ENCODE measurements around the gene LSM10. TPM values are rescaled to one million over a fixed set of nuclear protein-coding genes. Genes with fewer than 3 reads are reported as not detected.

The LSM10 gene
- total RNA-seq, 1 donor from 2014 or later = 45.7 TPM

- Mint-ChIP-seq H3K27me3 (ENCODE audit: low read depth) (no peaks in the 10 kb centered on the region), H3K4me3 (ENCODE audit: unreplicated experiment) (peak overlapping the region; percentile 96), H3K27ac (ENCODE audit: unreplicated experiment) (peak overlapping the region; percentile 100), H3K4me1 (ENCODE audit: low read depth) (peaks cover 31% of the 10 kb centered on the region), H3K9me3 (ENCODE audit: low read depth) (no peaks in the 10 kb centered on the region), H3K36me3 (ENCODE audit: low read depth) (peaks cover 13% of the 10 kb centered on the region)
- DNase-seq (ENCODE audit: low spot score) = no peak
- no peak for TF ChIP-seq CTCF (IDR thresholded peaks at IDR 0.05)
Measured at GRCh38 chr1:36396359-36396758, 1.3 kb downstream of the LSM10 start.

GRCh38 chr1:36393686-36394085 is 4.0 kb downstream of the LSM10 start:
- Mint-ChIP-seq H3K36me3 (ENCODE audit: low read depth) (peaks cover 21% of the 10 kb centered on the region), H3K4me1 (ENCODE audit: low read depth) (peaks cover 35% of the 10 kb centered on the region), H3K27me3 (ENCODE audit: low read depth) (no peaks in the 10 kb centered on the region), H3K27ac (ENCODE audit: unreplicated experiment) (no peak overlapping the region), H3K9me3 (ENCODE audit: low read depth) (no peaks in the 10 kb centered on the region), H3K4me3 (ENCODE audit: unreplicated experiment) (no peak overlapping the region)
- DNase-seq (ENCODE audit: low spot score) = no peak
- no peak for TF ChIP-seq CTCF (IDR thresholded peaks at IDR 0.05)

DNA sequence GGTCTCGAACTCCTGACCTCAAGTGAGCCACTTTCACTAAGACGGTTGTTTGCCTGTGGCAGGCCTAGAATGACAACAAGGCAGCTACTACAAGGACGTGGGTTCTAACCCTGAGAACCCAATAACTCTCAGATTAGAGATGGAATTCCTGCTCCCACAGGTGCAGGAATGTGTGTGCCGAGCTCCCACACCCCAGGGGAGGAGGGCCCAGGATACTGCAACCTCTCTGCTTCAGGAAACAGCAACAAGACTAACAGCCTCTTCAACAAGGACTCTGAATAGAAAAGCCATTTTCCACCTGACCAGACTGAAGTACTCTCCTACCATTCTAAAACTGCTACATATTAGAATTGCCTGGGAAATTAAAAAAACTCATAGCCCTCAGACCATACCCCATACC is 4.9 kb downstream of the LSM10 start:
- no peak for DNase-seq (ENCODE audit: low spot score)
- H3K9me3 Mint-ChIP-seq (ENCODE audit: low read depth) = no peaks in the 10 kb centered on the region
- no peak overlapping the region for H3K4me3 Mint-ChIP-seq (ENCODE audit: unreplicated experiment)
- H3K4me1 Mint-ChIP-seq (ENCODE audit: low read depth) = peaks cover 33% of the 10 kb centered on the region
- H3K27ac Mint-ChIP-seq (ENCODE audit: unreplicated experiment) = no peak overlapping the region
- H3K36me3 Mint-ChIP-seq (ENCODE audit: low read depth) = peaks cover 21% of the 10 kb centered on the region
- no peaks in the 10 kb centered on the region for H3K27me3 Mint-ChIP-seq (ENCODE audit: low read depth)
- no peak for TF ChIP-seq CTCF (IDR thresholded peaks at IDR 0.05)

- H3K36me3 Mint-ChIP-seq (ENCODE audit: low read depth) = peaks cover 21% of the 10 kb centered on the region
- H3K27ac Mint-ChIP-seq (ENCODE audit: unreplicated experiment) = peak overlapping the region; percentile 62
- no peak for DNase-seq (ENCODE audit: low spot score)
- H3K9me3 Mint-ChIP-seq (ENCODE audit: low read depth) = no peaks in the 10 kb centered on the region
- TF ChIP-seq CTCF (IDR thresholded peaks at IDR 0.05) = no peak
- H3K4me3 Mint-ChIP-seq (ENCODE audit: unreplicated experiment) = no peak overlapping the region
- no peaks in the 10 kb centered on the region for H3K27me3 Mint-ChIP-seq (ENCODE audit: low read depth)
- H3K4me1 Mint-ChIP-seq (ENCODE audit: low read depth) = peaks cover 36% of the 10 kb centered on the region
Measured at GRCh38 chr1:36391271-36391670, 6.4 kb downstream of the LSM10 start.

DNA sequence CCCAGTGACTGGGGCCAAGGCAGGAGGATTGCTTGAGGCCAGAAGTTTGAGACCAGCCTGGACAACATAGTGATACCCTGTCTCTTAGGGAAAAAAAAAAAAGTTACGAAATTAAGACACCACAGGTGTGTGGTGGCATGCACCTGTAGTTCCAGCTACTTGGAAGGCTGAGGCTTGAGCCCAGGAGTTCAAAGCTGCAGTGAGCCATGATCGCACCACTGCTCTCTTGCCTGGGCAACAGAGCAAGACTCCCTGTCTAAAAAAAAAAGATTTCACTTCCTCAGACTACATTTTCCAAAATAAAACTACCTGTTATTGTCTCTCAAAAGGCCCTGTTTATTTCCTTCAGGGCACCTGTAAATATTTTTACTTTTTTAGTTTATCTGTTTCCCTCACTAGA is 7.3 kb downstream of the LSM10 start:
- H3K4me1 Mint-ChIP-seq (ENCODE audit: low read depth) = peaks cover 37% of the 10 kb centered on the region
- TF ChIP-seq CTCF (IDR thresholded peaks at IDR 0.05) = no peak
- no peak overlapping the region for H3K4me3 Mint-ChIP-seq (ENCODE audit: unreplicated experiment)
- DNase-seq (ENCODE audit: low spot score) = no peak
- H3K27ac Mint-ChIP-seq (ENCODE audit: unreplicated experiment) = peak overlapping the region; percentile 8
- no peaks in the 10 kb centered on the region for H3K9me3 Mint-ChIP-seq (ENCODE audit: low read depth)
- peaks cover 21% of the 10 kb centered on the region for H3K36me3 Mint-ChIP-seq (ENCODE audit: low read depth)
- H3K27me3 Mint-ChIP-seq (ENCODE audit: low read depth) = no peaks in the 10 kb centered on the region
